Activated CD8-positive, alpha-beta memory T cell treated with anti-CD3 and anti-CD28 coated beads, Interleukin-2, amount 10 ng/mL, durations not matched to agents 7 days and 5 days (primary cell): ENCODE results near the gene CYB5B. TPM values are rescaled to one million over a fixed set of nuclear protein-coding genes. Genes with fewer than 3 reads are reported as not detected.

Source experiments
- ATAC-seq: fragments of 150-1000 bp; cut with Tn5 transposase; one replicate; pipeline ENCODE4 v1.10.0; 2021; ENCODE audit warnings: moderate library complexity
- CTCF ChIA-PET: fragments of 350-600 bp; sonication (Branson Sonifier 250); formaldehyde crosslinking; loops from one replicate; lab custom pipeline; 2021; ENCODE audit warnings: antibody characterized with exemption; lab: Charles Lee
- DNase-seq: peaks from one replicate; pipeline ENCODE4 v3.0.0-alpha.2; 2020
- H3K27ac Mint-ChIP-seq: one replicate; pipeline ENCODE4 v1.8.0; 2021; ENCODE audit warnings: mild to moderate bottlenecking, mixed read lengths
- H3K27me3 Mint-ChIP-seq: one replicate; pipeline ENCODE4 v1.8.0; 2021; ENCODE audit warnings: mixed read lengths
- H3K36me3 Mint-ChIP-seq: one replicate; pipeline ENCODE4 v1.8.0; 2021; ENCODE audit warnings: mild to moderate bottlenecking, mixed read lengths
- H3K4me1 Mint-ChIP-seq: one replicate; pipeline ENCODE4 v1.8.0; 2021; ENCODE audit warnings: mixed read lengths
- H3K4me3 Mint-ChIP-seq: one replicate; pipeline ENCODE4 v1.8.0; 2021; ENCODE audit warnings: mild to moderate bottlenecking, moderate library complexity, mixed read lengths
- H3K9me3 Mint-ChIP-seq: one replicate; pipeline ENCODE4 v1.8.0; 2022; ENCODE audit warnings: low read depth, mixed read lengths
- total RNA-seq, 2 experiments: library from RNA; stranded (reverse); gene quantifications; one replicate each; pipeline ENCODE4 v1.2.3, GENCODE V29; 2021

Gene CYB5B
- total RNA-seq, 2 experiments from 2014 or later = 149 to 189 TPM

- no peak for ATAC-seq
- no peaks in the 10 kb centered on the region for H3K9me3 Mint-ChIP-seq
- DNase-seq = no peak
- CTCF ChIA-PET = interaction anchor here (1.6 kb wide), 1 partner anchor 19 kb away, joined by 4 read pairs; no protein-coding TSS in a partner anchor
- peaks cover 56% of the 10 kb centered on the region for H3K4me1 Mint-ChIP-seq
- H3K27ac Mint-ChIP-seq = no peak overlapping the region
- no peak overlapping the region for H3K4me3 Mint-ChIP-seq
- no peaks in the 10 kb centered on the region for H3K27me3 Mint-ChIP-seq
- peaks cover 15% of the 10 kb centered on the region for H3K36me3 Mint-ChIP-seq
Measured at GRCh38 chr16:69467531-69468204, 43.2 kb downstream of the CYB5B start.

GRCh38 chr16:69469807-69470561 lies 45.6 kb downstream of the CYB5B start:
- Mint-ChIP-seq H3K27me3 (no peaks in the 10 kb centered on the region), H3K9me3 (no peaks in the 10 kb centered on the region), H3K4me3 (no peak overlapping the region), H3K27ac (no peak overlapping the region), H3K36me3 (peaks cover 7% of the 10 kb centered on the region), H3K4me1 (peaks cover 40% of the 10 kb centered on the region)
- DNase-seq (no peak), ATAC-seq (peak; percentile 34)
- CTCF ChIA-PET = interaction anchor here (1.1 to 1.9 kb wide), 3 partner anchors 20 to 177 kb away, joined by 3 to 6 read pairs (median 5); no protein-coding TSS in a partner anchor

GRCh38 chr16:69471121-69471520 lies 46.7 kb downstream of the CYB5B start:
- ATAC-seq = no peak
- Mint-ChIP-seq H3K4me1 (peaks cover 30% of the 10 kb centered on the region), H3K36me3 (peaks cover 3% of the 10 kb centered on the region), H3K9me3 (no peaks in the 10 kb centered on the region), H3K27me3 (no peaks in the 10 kb centered on the region), H3K27ac (no peak overlapping the region), H3K4me3 (no peak overlapping the region)
- CTCF ChIA-PET = interaction anchor here (1.1 kb wide), 1 partner anchor 175 kb away, joined by 3 read pairs; no protein-coding TSS in a partner anchor
- DNase-seq = no peak

GRCh38 chr16:69474408-69474807 lies 50.0 kb downstream of the CYB5B start:
- DNase-seq = no peak
- CTCF ChIA-PET = no interaction called here
- H3K4me1 Mint-ChIP-seq = peaks cover 16% of the 10 kb centered on the region
- no peaks in the 10 kb centered on the region for H3K27me3 Mint-ChIP-seq
- ATAC-seq = no peak
- H3K27ac Mint-ChIP-seq = no peak overlapping the region
- H3K36me3 Mint-ChIP-seq = peaks cover 3% of the 10 kb centered on the region
- H3K9me3 Mint-ChIP-seq = no peaks in the 10 kb centered on the region
- no peak overlapping the region for H3K4me3 Mint-ChIP-seq

- DNase-seq (no peak), ATAC-seq (no peak)
- CTCF ChIA-PET = no interaction called here
- H3K27ac Mint-ChIP-seq = no peak overlapping the region
- H3K4me1 Mint-ChIP-seq = no peaks in the 10 kb centered on the region
- no peak overlapping the region for H3K4me3 Mint-ChIP-seq
- no peaks in the 10 kb centered on the region for H3K9me3 Mint-ChIP-seq
- H3K36me3 Mint-ChIP-seq = peaks cover 3% of the 10 kb centered on the region
- no peaks in the 10 kb centered on the region for H3K27me3 Mint-ChIP-seq
Measured at GRCh38 chr16:69476920-69477443, 52.6 kb downstream of the CYB5B start.

GRCh38 chr16:69477546-69477945 lies 53.1 kb downstream of the CYB5B start:
- H3K27me3 Mint-ChIP-seq = no peaks in the 10 kb centered on the region
- DNase-seq (no peak), ATAC-seq (no peak)
- CTCF ChIA-PET = no interaction called here
- H3K4me1 Mint-ChIP-seq = no peaks in the 10 kb centered on the region
- H3K27ac Mint-ChIP-seq = no peak overlapping the region
- H3K4me3 Mint-ChIP-seq = no peak overlapping the region
- no peaks in the 10 kb centered on the region for H3K9me3 Mint-ChIP-seq
- peaks cover 3% of the 10 kb centered on the region for H3K36me3 Mint-ChIP-seq

GRCh38 chr16:69478685-69479084 lies 54.3 kb downstream of the CYB5B start:
- Mint-ChIP-seq H3K27me3 (no peaks in the 10 kb centered on the region), H3K4me3 (no peak overlapping the region), H3K4me1 (no peaks in the 10 kb centered on the region), H3K9me3 (no peaks in the 10 kb centered on the region), H3K27ac (no peak overlapping the region), H3K36me3 (peaks cover 3% of the 10 kb centered on the region)
- no peak for DNase-seq
- CTCF ChIA-PET = no interaction called here
- ATAC-seq = no peak

- ATAC-seq (no peak), DNase-seq (no peak)
- Mint-ChIP-seq H3K4me3 (no peak overlapping the region), H3K4me1 (no peaks in the 10 kb centered on the region), H3K27me3 (peaks cover 5% of the 10 kb centered on the region), H3K27ac (no peak overlapping the region), H3K36me3 (peaks cover 3% of the 10 kb centered on the region), H3K9me3 (no peaks in the 10 kb centered on the region)
- CTCF ChIA-PET = no interaction called here
Measured at GRCh38 chr16:69479775-69480174, 55.4 kb downstream of the CYB5B start.

- no peaks in the 10 kb centered on the region for H3K4me1 Mint-ChIP-seq
- no peak overlapping the region for H3K27ac Mint-ChIP-seq
- H3K27me3 Mint-ChIP-seq = peaks cover 5% of the 10 kb centered on the region
- DNase-seq (no peak), ATAC-seq (no peak)
- H3K36me3 Mint-ChIP-seq = peaks cover 3% of the 10 kb centered on the region
- CTCF ChIA-PET = no interaction called here
- no peaks in the 10 kb centered on the region for H3K9me3 Mint-ChIP-seq
- H3K4me3 Mint-ChIP-seq = no peak overlapping the region
Measured at GRCh38 chr16:69481901-69482341, 57.5 kb downstream of the CYB5B start.

GRCh38 chr16:69482410-69482991 lies 58.1 kb downstream of the CYB5B start:
- no peak for DNase-seq
- H3K27me3 Mint-ChIP-seq = peaks cover 5% of the 10 kb centered on the region
- no peak overlapping the region for H3K27ac Mint-ChIP-seq
- peaks cover 3% of the 10 kb centered on the region for H3K36me3 Mint-ChIP-seq
- no peak overlapping the region for H3K4me3 Mint-ChIP-seq
- no peak for ATAC-seq
- H3K4me1 Mint-ChIP-seq = no peaks in the 10 kb centered on the region
- CTCF ChIA-PET = no interaction called here
- H3K9me3 Mint-ChIP-seq = no peaks in the 10 kb centered on the region

- Mint-ChIP-seq H3K27me3 (peaks cover 5% of the 10 kb centered on the region), H3K27ac (no peak overlapping the region), H3K4me1 (no peaks in the 10 kb centered on the region), H3K4me3 (no peak overlapping the region), H3K9me3 (no peaks in the 10 kb centered on the region), H3K36me3 (peaks cover 3% of the 10 kb centered on the region)
- ATAC-seq = no peak
- DNase-seq = no peak
- CTCF ChIA-PET = no interaction called here
Measured at GRCh38 chr16:69483611-69484010, 59.2 kb downstream of the CYB5B start.

GRCh38 chr16:69485361-69485760 lies 60.9 kb downstream of the CYB5B start:
- Mint-ChIP-seq H3K4me1 (no peaks in the 10 kb centered on the region), H3K36me3 (no peaks in the 10 kb centered on the region), H3K4me3 (no peak overlapping the region), H3K27me3 (peaks cover 5% of the 10 kb centered on the region), H3K27ac (no peak overlapping the region), H3K9me3 (no peaks in the 10 kb centered on the region)
- CTCF ChIA-PET = interaction anchor here (1.1 kb wide), 1 partner anchor 42 kb away, joined by 3 read pairs; no protein-coding TSS in a partner anchor
- no peak for DNase-seq
- ATAC-seq = no peak

- H3K27ac Mint-ChIP-seq = no peak overlapping the region
- H3K9me3 Mint-ChIP-seq = no peaks in the 10 kb centered on the region
- CTCF ChIA-PET = no interaction called here
- DNase-seq = no peak
- ATAC-seq = no peak
- no peaks in the 10 kb centered on the region for H3K36me3 Mint-ChIP-seq
- H3K4me3 Mint-ChIP-seq = no peak overlapping the region
- no peaks in the 10 kb centered on the region for H3K4me1 Mint-ChIP-seq
- peaks cover 5% of the 10 kb centered on the region for H3K27me3 Mint-ChIP-seq
Measured at GRCh38 chr16:69485816-69486215, 61.4 kb downstream of the CYB5B start.
